SK-N-SH treated with all-trans-retinoic acid at 6 μM for 48 hours (cell line): ENCODE measurements around the gene EPHA8.

Experiments
- ATAC-seq: fragments of 200-7000 bp; cut with Tn5 transposase; 3 replicates; pipeline ENCODE4 v1.9.1; 2020; ENCODE audit warnings: mild to moderate bottlenecking, moderate library complexity
- ARNTL ChIP-seq: fragments of 450-650 bp; formaldehyde crosslinking; IDR thresholded peaks from 2 replicates; pipeline ENCODE4 v1.5.0; 2020; ENCODE audit warnings: low read depth, mild to moderate bottlenecking, moderate library complexity, borderline replicate concordance
- BACH2 ChIP-seq: fragments of 250-450 bp; sonication (Bioruptor Pico); IDR thresholded peaks from 2 replicates; pipeline ENCODE4 v1.9.0; 2021; ENCODE audit warnings: mild to moderate bottlenecking, borderline replicate concordance
- CREB5 ChIP-seq: fragments of 250-450 bp; sonication (Bioruptor Pico); IDR thresholded peaks from 2 replicates; pipeline ENCODE4 v1.5.1; 2020; ENCODE audit warnings: low read depth, mild to moderate bottlenecking, moderate library complexity
- CSDC2 ChIP-seq: fragments of 250-450 bp; sonication (Bioruptor Pico); IDR thresholded peaks from 2 replicates; pipeline ENCODE4 v1.5.0; 2020; ENCODE audit warnings: mild to moderate bottlenecking, moderate library complexity
- GLIS3 ChIP-seq: fragments of 250-450 bp; sonication (Bioruptor Pico); IDR thresholded peaks from 2 replicates; pipeline ENCODE4 v1.5.0; 2020; ENCODE audit warnings: mild to moderate bottlenecking, moderate library complexity
- ISL1 ChIP-seq: fragments of 250-450 bp; sonication (Bioruptor Pico); IDR thresholded peaks from 2 replicates; pipeline ENCODE4 v2.1.2; 2022; ENCODE audit warnings: mild to moderate bottlenecking, moderate library complexity
- OSR1 ChIP-seq: fragments of 250-450 bp; sonication (Bioruptor Pico); IDR thresholded peaks from 2 replicates; pipeline ENCODE4 v1.8.0; 2022; ENCODE audit warnings: moderate library complexity, mild to moderate bottlenecking, inconsistent platforms
- PATZ1 ChIP-seq: fragments of 250-450 bp; sonication (Bioruptor Pico); IDR thresholded peaks from 2 replicates; pipeline ENCODE4 v1.8.0; 2020; ENCODE audit warnings: mild to moderate bottlenecking, moderate library complexity, borderline replicate concordance
- POU6F1 ChIP-seq: fragments of 250-450 bp; sonication (Bioruptor Pico); IDR thresholded peaks from 2 replicates; pipeline ENCODE4 v1.8.0; 2021; ENCODE audit warnings: low read depth, mild to moderate bottlenecking, moderate library complexity, borderline replicate concordance
- PPARA ChIP-seq: fragments of 250-450 bp; sonication (Bioruptor Pico); IDR thresholded peaks from 2 replicates; pipeline ENCODE4 v1.5.0; 2020; ENCODE audit warnings: mild to moderate bottlenecking, borderline replicate concordance
- SNAI2 ChIP-seq: fragments of 250-450 bp; sonication (Bioruptor Pico); IDR thresholded peaks from 2 replicates; pipeline ENCODE4 v1.5.0; 2020; ENCODE audit warnings: mild to moderate bottlenecking, moderate library complexity
- TCF4 ChIP-seq: fragments of 250-450 bp; sonication (Bioruptor Pico); IDR thresholded peaks from 2 replicates; pipeline ENCODE4 v1.8.0; 2021; ENCODE audit warnings: mild to moderate bottlenecking, moderate library complexity, borderline replicate concordance
- TOX ChIP-seq: fragments of 250-450 bp; sonication (Bioruptor Pico); IDR thresholded peaks from 2 replicates; pipeline ENCODE4 v1.8.0; 2021; ENCODE audit warnings: mild to moderate bottlenecking, moderate library complexity, borderline replicate concordance
- TSHZ2 ChIP-seq: fragments of 250-450 bp; sonication (Bioruptor Pico); IDR thresholded peaks from 2 replicates; pipeline ENCODE4 v1.5.0; 2020; ENCODE audit warnings: mild to moderate bottlenecking, moderate library complexity
- ZC3H10 ChIP-seq: fragments of 250-450 bp; sonication (Bioruptor Pico); IDR thresholded peaks from 2 replicates; pipeline ENCODE4 v1.5.1; 2021; ENCODE audit warnings: mild to moderate bottlenecking, moderate library complexity
- ZFP3 ChIP-seq: fragments of 250-450 bp; sonication (Bioruptor Pico); IDR thresholded peaks from 2 replicates; pipeline ENCODE4 v1.5.0; 2020; ENCODE audit warnings: mild to moderate bottlenecking, moderate library complexity
- ZFP30 ChIP-seq: fragments of 450-650 bp; formaldehyde crosslinking; IDR thresholded peaks from 2 replicates; pipeline ENCODE4 v1.5.0; 2022; ENCODE audit warnings: mild to moderate bottlenecking, moderate library complexity
- ZNF565 ChIP-seq: fragments of 450-650 bp; formaldehyde crosslinking; conservative IDR thresholded peaks from 2 replicates; pipeline ENCODE4 v1.5.0; 2020; ENCODE audit warnings: low read depth, mild to moderate bottlenecking, moderate library complexity
- ZNF8 ChIP-seq: fragments of 450-650 bp; formaldehyde crosslinking; IDR thresholded peaks from 2 replicates; pipeline ENCODE4 v1.5.0; 2020; ENCODE audit warnings: mild to moderate bottlenecking, moderate library complexity

EPHA8 gene

GRCh38 chr1:22555371-22555656 lies 8.0 kb upstream of the EPHA8 start:
- ATAC-seq, result no peak
- TF ChIP-seq GLIS3 (CRISPR knock-in tag) (no peak), ZC3H10 (CRISPR knock-in tag) (no peak), PATZ1 (CRISPR knock-in tag) (no peak), SNAI2 (CRISPR knock-in tag) (no peak), ARNTL (CRISPR knock-in tag) (no peak), CSDC2 (CRISPR knock-in tag) (no peak), ZFP3 (no peak), CREB5 (CRISPR knock-in tag) (no peak), TOX (CRISPR knock-in tag) (no peak)

- TF ChIP-seq TCF4 (CRISPR knock-in tag) (no peak), PATZ1 (CRISPR knock-in tag) (no peak), TOX (CRISPR knock-in tag) (no peak), PPARA (no peak), OSR1 (CRISPR knock-in tag) (no peak), SNAI2 (CRISPR knock-in tag) (no peak), ZFP30 (no peak), ARNTL (CRISPR knock-in tag) (no peak)
- no peak for ATAC-seq
Observed at GRCh38 chr1:22556391-22557104, 6.7 kb upstream of the EPHA8 start.

GRCh38 chr1:22557341-22557950 lies 5.8 kb upstream of the EPHA8 start:
- no peak for ATAC-seq
- no peak for TF ChIP-seq TOX (CRISPR knock-in tag)
- no peak for TF ChIP-seq BACH2 (CRISPR knock-in tag)
- no peak for TF ChIP-seq GLIS3 (CRISPR knock-in tag)
- no peak for TF ChIP-seq ZNF8 (CRISPR knock-in tag)
- no peak for TF ChIP-seq CREB5 (CRISPR knock-in tag)
- no peak for TF ChIP-seq OSR1 (CRISPR knock-in tag)

GRCh38 chr1:22563671-22564602 lies 648 bp downstream of the EPHA8 start:
- no peak for ATAC-seq
- no peak for TF ChIP-seq GLIS3 (CRISPR knock-in tag)
- TF ChIP-seq ZNF565 (CRISPR knock-in tag), result no peak
- no peak for TF ChIP-seq ZFP30
- no peak for TF ChIP-seq SNAI2 (CRISPR knock-in tag)
- TF ChIP-seq TSHZ2 (CRISPR knock-in tag), result no peak
- no peak for TF ChIP-seq ISL1 (CRISPR knock-in tag)
- no peak for TF ChIP-seq CSDC2 (CRISPR knock-in tag)
- no peak for TF ChIP-seq PATZ1 (CRISPR knock-in tag)
- TF ChIP-seq ARNTL (CRISPR knock-in tag), result no peak
- no peak for TF ChIP-seq POU6F1
